GM21825 (cell line): ENCODE data around the gene VCP.

Experiments
- ATAC-seq: cut with Tn5 transposase; IDR thresholded peaks from one replicate; pipeline ENCODE4 v1.9.1; 2021; ENCODE audit warnings: mild to moderate bottlenecking, moderate library complexity; ENCODE audit not compliant: unreplicated experiment

Gene VCP

DNA sequence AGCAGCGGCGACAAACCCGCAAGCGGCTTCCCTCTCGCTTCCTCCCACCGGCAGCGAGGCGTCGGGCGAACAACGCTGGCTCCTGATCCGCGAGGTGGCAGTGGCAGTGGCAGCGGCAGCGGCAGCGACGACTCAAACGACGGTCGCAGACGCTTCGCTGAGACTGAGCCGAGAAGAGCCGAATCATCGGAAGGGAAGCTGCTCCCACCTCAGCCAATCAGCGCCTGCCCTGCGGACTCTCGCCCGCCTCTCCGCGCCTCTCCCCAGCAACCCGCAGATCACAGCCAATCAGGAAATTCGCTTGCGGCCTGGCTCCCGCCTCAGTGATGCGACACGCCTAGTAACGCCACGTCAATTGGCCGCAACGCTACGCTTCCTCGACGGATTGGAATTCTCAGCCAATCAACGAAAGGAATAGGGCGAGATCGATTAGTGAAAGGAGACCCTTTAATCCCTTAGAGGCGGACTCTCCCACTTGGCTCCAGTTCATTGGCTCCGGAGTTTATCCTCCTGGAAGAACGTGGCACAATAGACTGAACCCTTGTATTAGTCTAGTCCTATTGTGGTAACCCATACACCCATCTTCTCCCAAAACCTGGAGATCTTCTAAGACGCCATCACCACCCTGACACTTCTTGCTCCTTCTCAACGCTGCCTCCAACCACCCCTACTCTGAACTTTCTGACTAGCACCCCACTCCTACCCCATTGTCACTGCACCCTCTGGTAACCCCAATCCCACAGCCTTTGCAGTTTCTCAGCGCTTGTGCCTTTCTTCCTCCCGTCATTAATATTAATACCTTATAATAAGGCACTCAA is at the start of gene VCP:
VCP (minus strand) TSS at position 165 of the 818 bp plus-strand sequence. CDS start 272 bp downstream, outside the sequence.
- peak; percentile 81 for ATAC-seq

DNA sequence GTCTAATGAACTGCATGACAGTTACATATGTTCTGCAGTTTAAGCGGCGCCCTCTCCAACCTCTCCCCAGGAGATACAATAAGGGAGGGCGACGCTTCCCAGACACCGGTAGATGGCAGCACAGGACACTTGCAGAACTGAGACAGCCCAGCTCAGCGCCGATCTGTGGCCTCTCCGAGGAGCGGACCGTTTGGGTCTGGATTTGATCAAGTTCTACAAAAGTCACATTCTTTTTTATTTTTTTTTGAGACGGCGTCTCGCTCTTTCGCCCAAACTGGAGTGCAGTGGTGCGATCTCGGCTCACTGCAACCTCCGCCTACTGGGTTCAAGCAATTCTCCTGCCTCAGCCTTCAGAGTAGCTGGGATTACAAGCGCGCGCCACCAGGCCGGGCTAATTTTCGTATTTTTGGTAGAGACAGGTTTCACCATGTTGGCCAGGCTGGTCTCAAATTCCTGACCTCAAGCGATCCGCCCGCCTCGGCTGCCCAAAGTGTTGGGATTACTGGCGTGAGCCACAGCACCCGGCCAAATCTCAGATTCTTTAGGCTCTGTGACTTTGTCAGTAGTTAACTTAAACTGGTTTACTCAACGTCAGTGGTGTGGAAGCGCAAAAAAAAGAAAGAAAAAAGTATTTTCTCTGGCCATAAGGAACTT is 44.6 kb upstream of the VCP start:
- peak; percentile 39 for ATAC-seq

DNA sequence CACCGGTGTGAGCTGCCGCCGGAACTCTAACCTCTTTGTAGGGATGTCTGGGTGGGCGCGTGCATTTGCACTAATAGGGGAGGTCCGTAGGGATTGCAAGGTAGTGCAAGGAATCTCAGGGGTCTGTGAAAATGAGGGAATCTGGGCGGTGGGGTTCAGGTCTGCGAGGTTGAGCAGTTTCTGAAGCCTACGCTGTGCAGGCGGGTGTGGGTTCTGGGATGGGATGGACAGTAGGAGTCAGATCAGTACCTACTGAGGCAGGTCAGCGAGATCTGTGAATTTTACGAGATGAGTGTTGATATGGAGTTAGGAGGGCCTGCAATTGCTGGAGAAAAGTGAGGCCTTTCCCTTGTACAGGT is 44.1 kb upstream of the VCP start:
- no peak for ATAC-seq

DNA sequence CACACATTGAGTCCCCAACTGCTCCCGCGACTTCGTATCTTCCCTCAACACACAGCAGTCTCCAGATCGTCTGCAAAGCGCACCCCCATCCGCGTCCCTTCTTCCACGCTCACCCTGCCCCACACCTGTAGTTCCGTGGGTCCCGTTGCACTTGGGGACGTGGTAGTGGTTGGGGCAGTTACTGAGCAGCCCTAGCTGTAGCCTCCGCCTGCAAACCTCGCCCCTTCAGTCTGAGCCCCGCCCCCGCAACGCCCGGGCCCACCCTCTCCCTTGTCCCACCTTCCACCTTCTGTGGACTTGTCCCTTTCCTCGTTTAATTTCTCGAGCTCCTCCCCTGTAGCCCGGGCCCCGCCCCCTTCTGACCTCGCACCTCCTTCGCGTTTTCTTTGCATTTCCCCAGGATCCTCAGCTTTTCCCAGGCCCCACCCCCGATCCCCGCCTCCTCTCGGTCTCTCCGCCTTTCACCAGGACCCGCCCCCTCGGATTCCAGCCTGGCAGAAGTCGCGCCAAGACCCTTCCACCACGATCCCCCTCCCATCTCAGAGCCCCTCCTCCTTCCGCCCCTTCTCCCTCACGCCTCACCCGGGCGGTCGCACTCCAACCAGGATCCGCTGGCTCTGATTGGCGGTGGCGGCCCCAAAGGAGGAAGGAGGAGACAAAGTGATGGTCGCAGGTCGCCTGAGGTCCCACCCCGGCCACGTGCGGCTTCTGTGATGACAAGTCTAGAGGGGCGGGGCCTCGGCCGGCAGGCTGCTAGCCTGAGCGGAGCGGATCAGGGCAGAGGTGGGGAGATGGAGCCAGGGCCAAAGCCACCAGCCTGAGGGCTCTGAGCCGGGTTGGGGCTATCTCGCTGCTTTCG is 43.5 kb upstream of the VCP start, which contains the start of gene ATOSB:
ATOSB (minus strand) TSS at position 183 of the 859 bp plus-strand sequence. CDS start 7,588 bp downstream, outside the sequence.
- peak; percentile 47 for ATAC-seq

DNA sequence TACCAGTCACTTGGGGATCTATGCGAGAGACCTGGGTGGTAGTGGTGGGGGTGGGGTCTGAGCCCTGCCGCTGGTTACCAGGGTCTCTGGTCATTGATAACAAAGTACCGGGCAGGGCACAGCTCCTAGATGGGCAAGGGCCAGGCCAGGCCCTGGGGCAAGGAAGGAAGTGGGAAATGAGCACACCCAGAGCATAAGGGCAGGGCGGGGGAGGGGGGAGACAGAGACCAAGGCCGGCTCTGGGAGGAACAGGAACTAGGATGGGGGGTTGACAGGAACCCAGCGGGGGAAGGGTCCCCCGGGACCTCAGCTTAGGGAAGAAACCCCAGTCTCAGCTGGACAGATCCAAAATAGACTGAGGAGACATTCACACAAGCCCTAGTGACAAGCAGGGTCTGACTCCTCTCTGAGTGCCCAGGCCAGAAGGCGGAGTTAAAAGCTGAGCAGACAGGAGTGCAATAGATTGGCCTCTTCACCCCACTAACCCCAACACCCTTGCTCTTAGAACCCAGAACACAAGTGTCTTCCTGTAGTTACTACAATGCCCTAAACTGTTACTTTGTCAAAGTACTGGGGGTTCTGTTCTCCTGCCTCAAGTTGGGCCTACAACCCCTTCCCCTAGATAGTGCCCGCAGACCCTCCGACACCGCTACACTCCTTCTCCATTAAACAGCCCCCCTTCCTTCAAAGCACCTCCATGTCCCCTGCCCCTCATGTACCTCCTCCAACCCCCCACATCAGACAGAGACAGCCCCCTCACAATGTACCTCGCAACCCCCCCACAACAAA is 42.6 kb upstream of the VCP start:
- ATAC-seq: no peak

DNA sequence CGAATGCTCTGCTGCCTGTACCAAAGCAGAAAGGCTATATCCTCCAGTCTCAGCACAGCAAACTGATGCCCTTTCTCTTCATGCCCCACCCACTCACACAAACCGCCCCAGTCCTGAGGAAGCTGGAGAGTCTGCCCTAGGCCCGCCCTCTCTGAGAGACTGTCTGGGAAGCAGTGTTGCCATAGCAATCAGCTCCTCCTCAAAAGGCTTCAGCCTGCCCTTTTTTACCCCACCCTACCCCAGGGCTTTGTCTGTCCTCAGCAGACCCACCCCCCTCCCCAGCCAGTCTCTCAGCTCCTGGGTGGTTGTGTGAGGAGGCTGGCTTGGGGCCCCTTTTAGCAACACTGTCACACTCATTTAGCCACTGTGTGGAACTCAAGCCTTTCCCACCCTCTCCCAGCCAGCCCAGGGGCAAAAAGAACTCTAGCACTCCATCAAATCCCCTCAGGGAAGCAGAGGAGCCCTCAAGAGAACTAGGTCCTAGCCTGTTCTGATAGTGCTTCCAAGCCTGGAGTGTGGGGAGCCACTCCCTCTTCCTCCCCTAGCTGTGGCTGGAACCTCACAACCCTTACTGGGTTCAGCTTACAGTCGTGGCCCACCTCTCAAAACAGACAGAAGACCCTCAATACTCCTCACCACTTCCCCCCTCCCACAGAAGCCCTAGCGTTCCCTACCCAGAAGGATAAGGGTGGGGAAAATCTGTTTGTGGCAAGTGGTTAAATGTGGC is 41.9 kb upstream of the VCP start:
- no peak for ATAC-seq

DNA sequence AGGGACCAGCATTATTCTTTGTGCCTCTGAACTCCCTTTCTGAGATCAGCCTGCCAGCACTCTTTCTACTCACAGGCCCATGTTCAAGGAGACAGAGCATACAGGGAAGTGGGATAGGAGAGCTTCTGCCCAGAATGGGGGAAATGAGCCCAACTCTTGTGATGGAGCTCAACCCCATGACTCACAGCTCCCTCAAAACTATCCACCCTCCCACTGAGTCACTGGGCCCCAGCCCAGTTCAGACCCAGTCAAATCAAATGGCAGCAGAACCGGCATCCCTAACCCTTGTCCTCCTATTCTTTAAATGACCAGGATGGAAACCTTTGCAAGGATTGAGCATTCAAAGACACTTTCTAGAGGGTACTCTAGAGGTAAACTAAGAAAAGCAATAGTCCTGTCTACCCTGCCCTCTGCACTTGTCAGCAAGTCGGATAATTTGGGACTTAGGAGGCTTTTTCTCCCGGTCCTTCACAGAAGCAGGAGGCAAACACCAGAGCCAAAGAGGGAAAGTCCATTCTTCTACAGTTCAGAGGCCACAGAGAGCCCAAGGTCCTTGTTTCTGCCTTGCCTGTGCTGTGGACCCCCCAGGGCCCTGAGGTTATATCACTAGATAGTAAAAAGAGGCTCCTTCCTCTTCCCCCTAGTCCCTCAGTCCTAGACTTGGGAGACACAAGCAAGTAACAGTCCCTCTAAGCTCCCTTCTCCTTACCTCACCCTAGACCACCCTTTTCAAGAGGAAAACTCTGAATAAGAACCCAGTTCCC is 40.0 kb upstream of the VCP start:
- no peak for ATAC-seq

DNA sequence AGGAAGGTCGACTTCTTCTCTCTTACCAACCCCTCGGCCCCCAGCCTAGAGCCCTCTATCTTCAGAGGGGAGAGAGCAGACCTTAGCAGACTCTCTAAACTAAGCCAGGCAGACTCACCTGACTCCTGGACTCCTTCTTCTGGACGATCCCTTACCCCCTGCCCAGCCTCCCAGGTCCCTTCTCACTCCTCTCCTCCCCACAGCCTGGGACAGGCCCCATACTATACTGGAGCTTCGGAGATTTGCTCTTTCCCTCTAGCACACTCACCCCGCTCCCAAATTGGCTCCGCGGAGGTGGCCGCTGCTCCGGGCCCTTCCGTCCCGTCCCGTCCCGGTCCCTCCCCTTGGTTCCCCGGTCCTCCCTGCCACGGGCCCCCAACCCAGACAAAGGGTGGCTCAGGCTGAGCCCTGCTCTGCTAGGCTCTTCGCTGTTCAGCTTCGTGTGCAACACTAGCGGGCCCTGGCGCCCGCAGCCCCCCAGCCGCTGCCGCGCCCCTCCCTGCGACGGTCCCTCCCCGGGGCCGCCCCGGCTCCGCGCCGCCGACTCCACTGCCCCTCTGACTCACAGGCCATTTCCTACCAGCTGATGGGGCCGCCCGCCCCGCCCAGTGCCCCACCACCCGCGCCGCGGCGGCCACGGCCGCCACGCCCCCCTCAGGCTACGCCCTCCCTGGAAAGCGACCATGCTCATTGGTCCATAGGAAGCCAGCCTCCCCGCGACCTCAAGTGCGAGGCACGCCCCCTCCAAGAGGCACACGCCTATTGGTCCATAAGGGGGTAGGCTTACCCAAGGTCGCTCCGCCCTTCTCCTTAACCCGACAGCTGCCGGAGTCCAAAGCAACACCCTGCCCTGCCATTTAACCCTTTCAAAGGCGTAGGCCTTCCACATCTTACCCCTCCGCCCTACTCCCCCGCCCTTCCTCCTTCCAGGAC is 38.8 kb upstream of the VCP start:
- peak; percentile 68 for ATAC-seq

DNA sequence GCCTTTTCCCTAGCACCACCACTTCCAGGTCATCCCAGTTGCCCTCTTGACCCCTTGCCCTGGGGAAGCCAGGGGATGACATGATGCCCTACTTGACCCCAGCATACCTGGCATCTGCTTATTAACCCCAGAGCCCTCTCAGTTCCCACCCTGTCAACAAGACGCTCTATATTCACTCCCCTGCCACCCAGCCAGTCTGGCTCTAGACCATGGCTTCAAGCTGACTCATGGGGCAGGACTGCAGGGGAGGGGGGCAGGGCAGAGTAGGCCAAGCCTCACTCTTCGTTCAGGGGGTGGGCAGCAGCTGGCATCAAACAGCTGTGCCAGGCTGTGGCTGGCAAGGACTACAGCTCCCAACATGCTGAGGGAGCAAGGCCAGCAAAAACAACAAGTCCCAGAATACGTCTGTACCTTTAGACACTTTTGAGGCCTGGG is 37.9 kb upstream of the VCP start:
- no peak for ATAC-seq

DNA sequence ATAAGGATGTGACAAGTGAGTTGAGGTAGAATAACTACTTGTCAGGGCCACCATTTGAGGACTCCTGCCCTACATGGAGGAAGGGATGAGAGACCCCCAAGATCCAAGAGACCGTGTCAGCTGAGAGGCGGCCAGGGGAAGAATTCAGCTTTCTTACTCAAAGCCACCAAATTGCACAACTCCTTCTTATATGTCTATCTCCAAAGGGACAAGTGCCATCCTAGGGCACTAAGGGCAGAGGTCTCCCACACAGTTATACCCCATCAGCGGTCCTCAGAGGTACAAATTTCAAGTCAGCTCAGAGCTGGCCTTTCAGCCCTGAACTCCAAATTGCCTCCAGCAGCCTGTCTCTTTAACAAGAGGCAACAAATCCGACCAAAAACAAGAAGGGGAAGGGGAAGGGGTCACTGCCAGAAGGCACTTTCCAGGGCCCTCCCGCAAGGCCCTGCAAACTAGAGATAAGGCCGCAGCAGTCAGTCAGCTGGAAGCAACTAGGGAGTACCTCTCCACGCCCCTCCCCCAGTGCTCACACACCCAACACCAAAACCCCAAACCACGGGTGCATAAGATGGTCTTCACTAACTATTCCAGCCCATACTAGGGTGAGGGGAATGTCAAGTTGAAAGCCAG is 36.6 kb upstream of the VCP start:
- no peak for ATAC-seq

DNA sequence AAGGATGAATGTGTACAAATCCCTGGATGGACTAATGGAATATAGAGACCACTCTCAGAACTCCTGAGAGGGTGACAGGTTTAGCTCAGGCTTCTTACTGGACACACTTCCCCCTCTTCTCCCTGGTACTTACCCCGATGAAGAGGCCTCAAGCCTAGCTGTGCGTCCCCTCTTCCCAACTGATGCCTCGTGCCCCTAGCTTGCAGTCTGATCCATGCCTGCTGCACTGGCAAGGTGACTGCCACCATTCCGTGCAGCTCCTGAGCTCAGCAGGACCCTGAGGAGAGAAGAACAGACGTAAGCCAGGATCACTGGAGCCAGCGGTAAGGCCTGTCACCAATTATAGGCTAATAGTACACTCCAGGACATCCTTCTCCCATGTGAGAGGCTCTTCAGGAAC is 36.0 kb upstream of the VCP start:
- no peak for ATAC-seq

DNA sequence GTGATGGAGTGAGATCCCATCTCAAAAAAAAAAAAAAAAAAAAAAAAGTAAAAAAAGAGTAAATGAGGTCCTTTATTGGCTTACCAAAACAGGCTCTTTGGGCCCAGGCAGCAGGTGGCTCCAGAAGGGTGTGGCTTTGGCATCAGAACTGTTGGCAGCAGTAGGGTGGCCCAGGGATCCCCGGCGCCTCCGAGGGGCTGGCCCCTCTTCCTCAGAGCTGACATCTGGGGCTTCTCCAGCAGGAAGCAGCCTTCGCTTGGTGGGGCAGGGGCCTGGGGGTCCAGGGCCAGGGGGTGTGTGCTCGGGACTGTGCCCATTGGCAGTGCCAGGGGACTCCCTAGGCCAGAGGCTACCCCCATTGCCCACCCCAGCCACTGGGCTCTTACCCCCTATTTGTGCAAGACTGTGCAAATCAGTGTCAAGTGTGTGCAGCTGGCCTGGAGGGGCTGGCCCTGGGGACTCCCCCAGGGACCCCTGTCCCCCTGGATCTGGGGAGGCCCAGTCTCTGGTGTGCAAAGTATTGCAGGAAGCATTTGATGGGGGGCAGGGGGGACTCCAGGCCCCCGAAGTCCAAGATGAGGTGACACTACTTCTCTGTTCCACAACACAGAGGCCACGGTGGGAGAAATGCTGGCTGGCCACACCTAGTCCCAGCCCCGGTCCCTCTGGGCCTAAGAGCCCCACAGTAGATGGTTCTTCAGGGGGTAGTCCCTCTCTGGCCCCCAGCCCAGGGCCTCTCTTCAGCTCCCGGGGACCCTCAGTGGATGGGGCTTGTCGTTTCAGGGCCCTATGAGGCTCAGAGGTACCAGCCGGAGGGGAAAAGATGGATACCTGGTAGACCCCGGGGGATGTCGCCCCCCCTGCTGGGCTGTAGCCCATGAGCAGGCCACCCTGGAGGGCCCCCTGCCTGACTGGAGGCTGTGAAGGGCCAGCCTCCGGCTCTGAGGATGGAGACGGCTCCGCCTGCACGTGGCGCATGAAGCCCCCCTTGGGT is 35.2 kb upstream of the VCP start:
- ATAC-seq: no peak

DNA sequence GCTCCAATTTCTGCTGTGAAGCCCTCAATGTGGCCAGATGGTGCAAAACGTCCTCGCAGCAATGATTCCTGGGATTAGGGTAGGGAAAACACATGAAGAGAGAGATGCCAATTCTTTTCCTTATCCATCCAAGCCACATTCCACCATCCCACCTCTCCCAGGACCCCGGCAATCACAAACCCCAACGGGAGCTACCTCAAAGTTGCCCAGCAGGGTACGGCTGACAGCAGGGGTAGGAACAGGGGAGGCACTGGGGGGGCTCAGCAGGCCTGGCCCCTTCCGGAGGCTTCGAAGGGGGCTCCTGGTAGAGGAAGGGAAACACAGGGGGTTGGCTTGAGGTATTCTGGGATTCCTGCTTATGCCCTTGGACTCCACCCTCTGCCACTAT is 33.9 kb upstream of the VCP start:
- no peak for ATAC-seq

DNA sequence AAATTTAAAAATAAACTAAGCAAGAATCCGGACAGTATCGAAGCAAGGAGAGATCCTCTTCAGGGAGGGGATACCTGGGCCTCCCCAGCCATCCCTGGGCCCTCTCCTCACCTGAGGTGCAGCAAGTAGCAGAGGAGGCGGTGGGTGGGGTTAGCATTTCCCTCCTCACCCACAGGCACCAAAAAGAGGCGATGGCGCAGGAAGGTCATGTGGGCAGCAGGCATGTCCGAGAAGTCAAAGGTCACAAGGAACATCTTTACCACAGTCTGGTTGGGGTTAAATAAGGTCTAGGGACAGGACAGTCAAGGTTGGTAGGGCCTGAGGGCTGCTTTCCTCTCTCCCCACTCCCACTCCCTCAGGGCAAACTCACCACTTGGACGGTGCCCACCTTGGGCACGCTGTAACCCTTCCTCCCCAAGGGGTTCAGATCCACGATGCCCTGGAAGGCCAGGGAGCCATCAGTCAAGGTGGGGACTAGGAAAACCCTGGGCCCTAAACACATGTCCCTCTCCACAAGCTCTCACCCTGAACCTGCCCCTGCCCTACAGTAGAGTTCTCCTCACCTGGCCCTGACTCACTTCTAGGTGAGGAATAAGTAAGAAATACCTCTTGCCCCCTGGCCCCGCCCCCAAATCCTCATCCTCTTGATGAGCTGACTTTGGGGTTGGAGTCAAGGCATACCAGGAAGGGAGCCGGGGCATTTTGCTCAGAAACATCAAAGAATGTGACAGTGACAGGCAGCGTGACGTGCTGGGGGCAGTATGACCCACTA is 33.3 kb upstream of the VCP start:
- ATAC-seq: no peak

DNA sequence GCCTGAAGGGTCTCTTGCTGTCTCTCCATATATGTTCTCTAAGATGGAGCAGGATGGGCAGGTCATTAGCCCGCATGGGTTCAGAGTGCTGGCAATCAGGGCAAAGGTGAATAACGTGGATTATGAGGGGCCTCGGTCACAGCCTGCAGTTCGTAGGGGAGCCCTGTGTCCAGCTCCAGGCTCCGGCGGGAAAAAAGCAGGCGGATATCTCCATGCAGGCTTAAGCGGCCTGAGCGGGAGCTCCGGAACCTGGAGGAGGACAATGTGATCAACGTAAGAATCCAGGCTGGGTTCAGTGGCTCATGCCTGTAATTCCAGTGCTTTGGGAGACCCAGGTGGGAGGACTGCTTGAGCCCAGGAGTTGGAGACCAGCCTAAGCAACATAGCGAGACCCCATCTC is 32.7 kb upstream of the VCP start:
- no peak for ATAC-seq

DNA sequence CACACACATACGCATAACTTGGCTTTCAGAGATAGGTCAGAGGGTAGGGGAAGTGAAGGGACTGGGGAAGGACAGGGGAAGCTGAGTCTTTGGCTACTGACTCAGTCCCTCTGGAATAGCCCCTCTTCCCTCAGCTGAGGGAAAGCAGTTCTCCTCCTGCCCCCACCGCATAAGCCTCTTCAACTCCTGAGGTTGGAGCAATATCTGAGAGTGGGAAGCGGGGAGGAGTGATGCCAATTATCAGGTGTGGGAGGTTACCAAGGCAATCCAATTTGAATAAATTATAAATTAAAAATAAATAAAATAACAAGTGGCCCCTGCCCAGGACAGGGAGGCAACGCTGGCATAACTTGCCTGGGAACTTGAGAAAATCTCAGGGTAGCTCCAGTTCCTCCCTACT is 32.2 kb upstream of the VCP start:
- ATAC-seq: no peak
